VCaP (cell line): ENCODE measurements around the gene POMT1.
"Not testable (repeated sequence)": the region's sequence is repeated elsewhere in the genome, so short reads cannot be mapped to it uniquely, and the experiment has no call there.

Experiments used
- H3K27ac ChIP-seq: fragments of 450-650 bp; 2 replicates; pipeline ENCODE4 v1.5.1; 2017
- TF ChIP-seq, protein P1 (sequence below): fragments of 450-650 bp; conservative IDR thresholded peaks from 2 replicates; pipeline ENCODE4 v1.5.1; 2017; ENCODE audit warnings: mild to moderate bottlenecking, moderate library complexity

POMT1 gene

DNA sequence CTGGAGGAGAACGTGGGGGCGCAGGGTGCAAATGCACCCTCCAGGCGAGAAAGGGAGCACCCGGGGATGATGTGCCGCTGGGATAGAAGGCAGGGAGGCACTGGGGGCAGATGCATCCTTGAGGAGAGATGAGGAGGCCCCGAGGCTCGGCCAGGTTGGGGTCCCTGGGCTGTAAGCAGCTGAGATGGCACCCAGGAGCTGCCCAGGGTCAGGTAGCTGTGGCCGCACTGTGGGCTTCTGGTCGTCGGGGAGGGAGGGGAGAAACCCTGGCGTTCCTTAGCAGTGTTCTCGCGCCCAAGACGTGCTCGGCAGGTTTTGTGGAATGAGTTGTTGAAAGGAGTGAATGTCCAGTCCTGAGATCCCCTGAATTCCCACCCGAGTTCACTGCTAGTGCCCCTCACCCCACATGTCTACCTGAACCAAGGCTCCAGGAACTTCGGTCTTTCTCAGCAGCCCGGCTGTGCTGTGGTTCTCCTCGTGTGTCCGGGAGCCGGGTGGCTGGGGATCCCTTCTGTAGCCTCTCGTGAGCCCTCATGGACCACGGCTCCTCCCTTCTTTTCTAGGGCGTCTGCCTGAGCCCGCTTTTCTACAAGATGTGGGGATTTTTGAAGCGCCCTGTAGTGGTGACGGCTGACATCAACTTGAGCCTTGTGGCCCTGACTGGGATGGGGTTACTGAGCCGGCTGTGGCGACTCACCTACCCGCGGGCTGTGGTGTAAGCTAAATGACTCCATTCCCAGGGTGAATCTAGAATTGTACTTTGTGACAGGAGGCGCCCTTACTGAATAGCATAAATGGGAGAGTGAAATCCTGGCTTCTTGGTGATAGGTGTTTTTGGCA, 1.1 kb downstream of the POMT1 start:
- TF ChIP-seq, protein P1, sequence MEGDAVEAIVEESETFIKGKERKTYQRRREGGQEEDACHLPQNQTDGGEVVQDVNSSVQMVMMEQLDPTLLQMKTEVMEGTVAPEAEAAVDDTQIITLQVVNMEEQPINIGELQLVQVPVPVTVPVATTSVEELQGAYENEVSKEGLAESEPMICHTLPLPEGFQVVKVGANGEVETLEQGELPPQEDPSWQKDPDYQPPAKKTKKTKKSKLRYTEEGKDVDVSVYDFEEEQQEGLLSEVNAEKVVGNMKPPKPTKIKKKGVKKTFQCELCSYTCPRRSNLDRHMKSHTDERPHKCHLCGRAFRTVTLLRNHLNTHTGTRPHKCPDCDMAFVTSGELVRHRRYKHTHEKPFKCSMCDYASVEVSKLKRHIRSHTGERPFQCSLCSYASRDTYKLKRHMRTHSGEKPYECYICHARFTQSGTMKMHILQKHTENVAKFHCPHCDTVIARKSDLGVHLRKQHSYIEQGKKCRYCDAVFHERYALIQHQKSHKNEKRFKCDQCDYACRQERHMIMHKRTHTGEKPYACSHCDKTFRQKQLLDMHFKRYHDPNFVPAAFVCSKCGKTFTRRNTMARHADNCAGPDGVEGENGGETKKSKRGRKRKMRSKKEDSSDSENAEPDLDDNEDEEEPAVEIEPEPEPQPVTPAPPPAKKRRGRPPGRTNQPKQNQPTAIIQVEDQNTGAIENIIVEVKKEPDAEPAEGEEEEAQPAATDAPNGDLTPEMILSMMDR: no peak
- peak overlapping the region; percentile 89 for H3K27ac ChIP-seq

DNA sequence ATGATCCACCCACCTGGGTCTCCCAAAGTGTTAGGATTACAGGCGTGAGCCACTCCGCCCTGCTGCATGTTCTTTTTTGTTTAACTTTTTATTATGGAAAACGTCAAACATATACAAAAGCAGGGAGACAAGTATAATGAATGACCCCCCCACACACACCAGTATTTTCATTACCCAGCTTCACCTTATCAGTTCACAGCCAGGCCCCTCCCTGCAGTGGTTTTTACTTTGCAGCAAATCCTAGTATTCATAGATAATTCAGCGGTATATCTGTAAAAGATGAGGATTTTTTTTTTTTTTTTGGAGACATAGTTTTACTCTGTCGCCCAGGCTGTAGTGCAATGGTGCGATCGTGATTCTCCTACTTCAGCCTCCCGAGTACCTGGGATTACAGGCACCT, 2.3 kb downstream of the POMT1 start:
- TF ChIP-seq, protein P1: no peak
- no peak overlapping the region for H3K27ac ChIP-seq

DNA sequence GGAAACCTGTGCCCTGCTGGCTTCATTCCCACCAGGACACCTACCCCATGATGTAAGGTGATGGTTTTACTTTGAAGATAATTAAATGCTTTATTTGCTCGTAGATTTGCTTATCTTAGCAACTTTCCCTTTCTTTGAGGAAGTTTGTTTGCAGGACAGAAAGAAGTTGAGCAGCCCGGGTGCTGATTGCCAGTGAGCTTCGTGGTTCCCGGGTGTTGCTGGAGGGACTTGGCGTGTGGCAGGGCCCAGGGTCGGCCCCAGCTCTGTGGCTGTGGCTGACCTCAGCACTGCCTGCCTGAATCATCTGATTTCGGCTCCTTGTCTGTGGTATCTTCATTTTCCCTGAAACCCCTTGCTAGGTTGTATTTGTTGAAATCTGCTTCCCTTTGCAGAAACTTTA, 8.7 kb downstream of the POMT1 start:
- TF ChIP-seq, protein P1: no peak
- H3K27ac ChIP-seq: no peak overlapping the region

DNA sequence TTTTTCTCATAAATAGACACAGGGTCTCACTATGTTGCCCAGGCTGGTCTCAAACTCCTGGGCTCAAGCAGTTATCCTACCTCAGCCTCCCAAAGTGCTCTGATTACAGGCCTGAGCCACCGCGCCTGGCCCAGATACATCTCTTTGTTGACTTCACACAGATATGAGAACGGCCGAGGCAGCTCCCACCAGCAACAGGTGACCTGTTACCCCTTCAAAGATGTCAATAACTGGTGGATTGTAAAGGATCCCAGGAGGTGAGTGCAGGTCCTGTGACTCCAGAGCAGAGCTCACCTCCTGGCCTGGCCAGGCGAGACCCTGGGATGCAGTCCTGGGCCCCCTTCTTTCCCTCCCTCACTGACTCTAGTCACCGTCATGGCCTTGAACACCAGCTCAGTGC, 9.2 kb downstream of the POMT1 start:
- TF ChIP-seq, protein P1: no peak
- no peak overlapping the region for H3K27ac ChIP-seq

DNA sequence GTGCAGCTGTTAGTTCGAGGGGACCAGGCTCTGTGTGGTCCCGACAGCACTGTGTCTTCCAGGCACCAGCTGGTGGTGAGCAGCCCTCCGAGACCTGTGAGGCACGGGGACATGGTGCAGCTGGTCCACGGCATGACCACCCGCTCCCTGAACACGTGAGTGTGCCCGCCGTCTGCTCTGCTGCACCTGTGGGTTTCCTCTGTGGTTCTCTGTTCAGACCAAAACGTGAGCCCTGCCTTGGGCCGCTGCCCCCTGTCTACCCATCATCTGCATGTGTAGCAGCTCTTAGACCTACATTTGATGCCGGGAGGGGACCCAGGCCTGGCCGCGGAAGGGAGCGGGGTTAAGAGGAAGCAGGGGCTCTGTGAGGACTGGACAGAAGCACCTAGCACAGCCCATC, 10.5 kb downstream of the POMT1 start:
- no peak overlapping the region for H3K27ac ChIP-seq
- TF ChIP-seq, protein P1: no peak

DNA sequence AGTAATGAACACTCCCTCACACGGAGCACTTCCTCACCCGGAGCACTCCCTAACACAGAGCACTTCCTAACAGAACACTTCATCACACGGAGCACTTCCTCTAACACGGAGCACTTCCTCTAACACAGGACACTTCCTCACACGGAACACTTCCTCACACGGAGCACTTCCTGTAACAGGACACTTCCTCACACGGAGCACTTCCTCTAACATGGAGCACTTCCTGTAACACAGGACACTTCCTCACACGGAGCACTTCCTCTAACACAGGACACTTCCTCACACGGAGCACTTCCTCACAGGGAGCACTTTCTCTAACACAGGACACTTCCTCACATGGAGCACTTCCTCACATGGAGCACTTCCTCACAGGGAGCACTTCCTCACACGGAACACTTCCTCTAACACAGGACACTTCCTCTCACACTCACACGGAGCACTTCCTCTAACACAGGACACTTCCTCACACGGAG, 12.9 kb downstream of the POMT1 start:
- H3K27ac ChIP-seq: not testable (repeated sequence)

DNA sequence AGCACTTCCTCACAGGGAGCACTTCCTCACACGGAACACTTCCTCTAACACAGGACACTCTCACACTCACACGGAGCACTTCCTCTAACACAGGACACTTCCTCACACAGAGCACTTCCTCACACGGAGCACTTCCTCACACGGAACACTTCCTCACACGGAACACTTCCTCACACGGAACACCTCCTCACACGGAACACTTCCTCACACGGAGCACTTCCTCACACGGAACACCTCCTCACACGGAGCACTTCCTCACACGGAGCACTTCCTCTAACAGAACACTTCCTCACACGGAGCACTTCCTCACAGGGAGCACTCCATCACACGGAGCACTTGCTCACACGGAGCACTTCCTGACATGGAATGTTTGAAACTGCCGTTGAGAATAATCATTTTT, 13.4 kb downstream of the POMT1 start:
- no peak overlapping the region for H3K27ac ChIP-seq
- TF ChIP-seq, protein P1: no peak

DNA sequence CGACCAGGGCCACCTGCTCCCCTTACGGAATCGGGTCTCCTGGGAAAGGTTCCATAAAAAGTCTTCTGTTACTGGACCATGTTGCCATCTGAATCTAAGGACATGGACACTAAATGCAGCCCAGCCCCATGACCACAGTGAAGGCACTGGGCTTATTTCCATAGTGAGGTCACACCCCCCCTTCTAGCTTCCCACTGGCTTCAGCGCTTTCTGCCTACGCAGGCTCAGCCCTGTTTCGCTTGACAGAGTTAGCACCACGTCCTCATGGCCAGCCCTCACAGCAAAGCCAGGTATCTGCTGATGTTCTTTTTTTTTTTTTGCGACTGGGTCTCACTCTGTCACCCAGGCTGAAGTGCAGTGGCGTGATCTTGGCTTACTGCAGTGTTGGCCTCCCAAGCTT, 14.2 kb downstream of the POMT1 start:
- TF ChIP-seq, protein P1: no peak
- no peak overlapping the region for H3K27ac ChIP-seq
